22Rv1 (cell line): Measurements from ENCODE around the gene NEDD4L.

Experiments used
- ZFX ChIP-seq: fragments of 450-650 bp; IDR thresholded peaks from 2 replicates; pipeline ENCODE4 v1.6.1; 2017; ENCODE audit warnings: antibody characterized with exemption, borderline replicate concordance
- TF ChIP-seq, protein P1 (sequence below): fragments of 450-650 bp; IDR thresholded peaks from 2 replicates; pipeline ENCODE4 v1.5.1; 2017; ENCODE audit warnings: mild to moderate bottlenecking

DNA sequence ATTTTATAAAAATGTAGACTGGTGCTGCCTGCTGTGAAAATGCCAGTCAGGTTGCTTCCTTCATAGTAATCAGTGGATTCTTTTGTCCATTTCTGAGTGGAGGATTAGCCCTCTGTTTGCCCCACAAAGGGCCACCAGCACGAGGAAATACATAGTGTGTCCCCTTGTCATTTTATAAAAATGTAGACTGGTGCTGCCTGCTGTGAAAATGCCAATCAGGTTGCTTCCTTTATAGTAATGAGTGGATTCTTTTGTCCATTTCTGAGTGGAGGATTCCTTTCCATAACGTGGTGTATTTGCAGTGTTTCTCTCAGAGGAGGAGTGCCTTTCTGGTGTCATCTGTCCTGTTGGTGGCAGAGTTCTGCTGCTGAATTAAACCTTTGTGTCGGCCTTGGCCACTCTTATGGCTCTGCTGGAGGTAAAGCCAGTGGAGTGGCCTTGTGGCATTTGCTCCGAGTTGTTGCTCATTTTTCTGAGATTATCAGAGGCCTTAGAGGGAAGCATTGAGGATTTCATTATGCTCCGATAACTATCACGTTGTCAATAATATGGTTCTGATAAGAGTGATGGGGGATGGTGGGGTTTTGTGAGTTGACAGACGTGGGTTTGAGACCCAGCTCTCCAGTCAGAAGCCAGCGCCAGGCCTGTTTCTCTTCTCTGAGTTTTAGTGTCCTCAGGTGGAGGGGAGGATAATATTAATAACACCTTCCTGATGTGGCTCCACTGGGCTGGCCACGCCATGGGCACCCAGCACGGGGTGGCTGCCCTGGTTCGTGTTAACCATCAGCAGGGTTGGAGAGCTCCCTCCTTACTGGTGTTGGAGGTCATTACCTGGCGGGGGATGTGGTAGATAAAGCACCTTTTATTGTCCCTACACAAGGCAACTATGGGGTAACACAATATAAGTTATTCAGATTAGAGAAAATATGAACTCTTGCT is 96.6 kb downstream of the NEDD4L start:
- TF ChIP-seq, protein P1, sequence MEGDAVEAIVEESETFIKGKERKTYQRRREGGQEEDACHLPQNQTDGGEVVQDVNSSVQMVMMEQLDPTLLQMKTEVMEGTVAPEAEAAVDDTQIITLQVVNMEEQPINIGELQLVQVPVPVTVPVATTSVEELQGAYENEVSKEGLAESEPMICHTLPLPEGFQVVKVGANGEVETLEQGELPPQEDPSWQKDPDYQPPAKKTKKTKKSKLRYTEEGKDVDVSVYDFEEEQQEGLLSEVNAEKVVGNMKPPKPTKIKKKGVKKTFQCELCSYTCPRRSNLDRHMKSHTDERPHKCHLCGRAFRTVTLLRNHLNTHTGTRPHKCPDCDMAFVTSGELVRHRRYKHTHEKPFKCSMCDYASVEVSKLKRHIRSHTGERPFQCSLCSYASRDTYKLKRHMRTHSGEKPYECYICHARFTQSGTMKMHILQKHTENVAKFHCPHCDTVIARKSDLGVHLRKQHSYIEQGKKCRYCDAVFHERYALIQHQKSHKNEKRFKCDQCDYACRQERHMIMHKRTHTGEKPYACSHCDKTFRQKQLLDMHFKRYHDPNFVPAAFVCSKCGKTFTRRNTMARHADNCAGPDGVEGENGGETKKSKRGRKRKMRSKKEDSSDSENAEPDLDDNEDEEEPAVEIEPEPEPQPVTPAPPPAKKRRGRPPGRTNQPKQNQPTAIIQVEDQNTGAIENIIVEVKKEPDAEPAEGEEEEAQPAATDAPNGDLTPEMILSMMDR, result peak; percentile 31
- no peak for TF ChIP-seq ZFX
